ENCODE data around the gene MRPL43.

GRCh38 chr10:101014966-101015581 is 27.8 kb upstream of the MRPL43 start:
- no peak for TF ChIP-seq POLR2A (IDR thresholded peaks at IDR 0.05; ENCODE audit: low read length)
- TF ChIP-seq GATA1 (IDR thresholded peaks at IDR 0.05; ENCODE audit: low read depth, low read length), result no peak
